ENCODE data around the gene ZNF98.

Gene ZNF98

DNA sequence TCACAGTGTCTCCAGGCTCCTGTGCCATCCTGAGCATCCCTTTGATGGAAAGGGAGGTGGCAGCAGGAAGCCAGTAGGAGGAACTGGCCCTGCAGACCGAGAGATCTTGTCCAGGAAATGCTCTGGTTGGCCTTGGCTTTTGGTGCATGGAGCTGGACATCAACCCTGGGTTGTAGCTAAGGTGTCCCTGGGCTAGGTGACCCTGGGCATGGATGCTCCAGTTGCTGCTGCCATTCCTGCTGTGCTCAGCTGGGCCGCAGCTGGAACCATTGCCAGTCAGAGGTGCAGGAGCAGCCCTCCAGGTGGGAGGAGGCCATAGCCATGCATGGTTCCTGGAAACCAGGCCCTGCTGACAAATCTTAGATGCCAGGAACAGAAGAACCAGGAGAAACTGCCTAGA is 67.5 kb downstream of the ZNF98 start:
- ATAC-seq: no peak
- TF ChIP-seq, protein P1, sequence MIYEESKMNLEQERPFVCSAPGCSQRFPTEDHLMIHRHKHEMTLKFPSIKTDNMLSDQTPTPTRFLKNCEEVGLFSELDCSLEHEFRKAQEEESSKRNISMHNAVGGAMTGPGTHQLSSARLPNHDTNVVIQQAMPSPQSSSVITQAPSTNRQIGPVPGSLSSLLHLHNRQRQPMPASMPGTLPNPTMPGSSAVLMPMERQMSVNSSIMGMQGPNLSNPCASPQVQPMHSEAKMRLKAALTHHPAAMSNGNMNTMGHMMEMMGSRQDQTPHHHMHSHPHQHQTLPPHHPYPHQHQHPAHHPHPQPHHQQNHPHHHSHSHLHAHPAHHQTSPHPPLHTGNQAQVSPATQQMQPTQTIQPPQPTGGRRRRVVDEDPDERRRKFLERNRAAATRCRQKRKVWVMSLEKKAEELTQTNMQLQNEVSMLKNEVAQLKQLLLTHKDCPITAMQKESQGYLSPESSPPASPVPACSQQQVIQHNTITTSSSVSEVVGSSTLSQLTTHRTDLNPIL (CRISPR knock-in tag; IDR thresholded peaks at IDR 0.05; ENCODE audit: low read depth): no peak
- TF ChIP-seq ZFP3 (CRISPR knock-in tag; IDR thresholded peaks at IDR 0.05) (no peak), TOX (CRISPR knock-in tag; IDR thresholded peaks at IDR 0.05; ENCODE audit: borderline replicate concordance) (no peak), GLIS3 (CRISPR knock-in tag; IDR thresholded peaks at IDR 0.05) (no peak), RARB (CRISPR knock-in tag; IDR thresholded peaks at IDR 0.05) (no peak), ZC3H10 (CRISPR knock-in tag; IDR thresholded peaks at IDR 0.05) (no peak), ESRRG (CRISPR knock-in tag; IDR thresholded peaks at IDR 0.05) (no peak), OSR1 (CRISPR knock-in tag; IDR thresholded peaks at IDR 0.05) (no peak), TCF4 (CRISPR knock-in tag; IDR thresholded peaks at IDR 0.05; ENCODE audit: borderline replicate concordance) (no peak)
- TF ChIP-seq, protein P2, sequence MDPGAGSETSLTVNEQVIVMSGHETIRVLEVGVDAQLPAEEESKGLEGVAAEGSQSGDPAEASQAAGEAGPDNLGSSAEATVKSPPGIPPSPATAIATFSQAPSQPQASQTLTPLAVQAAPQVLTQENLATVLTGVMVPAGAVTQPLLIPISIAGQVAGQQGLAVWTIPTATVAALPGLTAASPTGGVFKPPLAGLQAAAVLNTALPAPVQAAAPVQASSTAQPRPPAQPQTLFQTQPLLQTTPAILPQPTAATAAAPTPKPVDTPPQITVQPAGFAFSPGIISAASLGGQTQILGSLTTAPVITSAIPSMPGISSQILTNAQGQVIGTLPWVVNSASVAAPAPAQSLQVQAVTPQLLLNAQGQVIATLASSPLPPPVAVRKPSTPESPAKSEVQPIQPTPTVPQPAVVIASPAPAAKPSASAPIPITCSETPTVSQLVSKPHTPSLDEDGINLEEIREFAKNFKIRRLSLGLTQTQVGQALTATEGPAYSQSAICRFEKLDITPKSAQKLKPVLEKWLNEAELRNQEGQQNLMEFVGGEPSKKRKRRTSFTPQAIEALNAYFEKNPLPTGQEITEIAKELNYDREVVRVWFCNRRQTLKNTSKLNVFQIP (CRISPR knock-in tag; IDR thresholded peaks at IDR 0.05; ENCODE audit: borderline replicate concordance, low read depth): no peak
